ENCODE measurements around the gene PTGIS.
"Not testable (repeated sequence)": the region's sequence is repeated elsewhere in the genome, so short reads cannot be mapped to it uniquely, and the experiment has no call there.

Gene PTGIS

DNA sequence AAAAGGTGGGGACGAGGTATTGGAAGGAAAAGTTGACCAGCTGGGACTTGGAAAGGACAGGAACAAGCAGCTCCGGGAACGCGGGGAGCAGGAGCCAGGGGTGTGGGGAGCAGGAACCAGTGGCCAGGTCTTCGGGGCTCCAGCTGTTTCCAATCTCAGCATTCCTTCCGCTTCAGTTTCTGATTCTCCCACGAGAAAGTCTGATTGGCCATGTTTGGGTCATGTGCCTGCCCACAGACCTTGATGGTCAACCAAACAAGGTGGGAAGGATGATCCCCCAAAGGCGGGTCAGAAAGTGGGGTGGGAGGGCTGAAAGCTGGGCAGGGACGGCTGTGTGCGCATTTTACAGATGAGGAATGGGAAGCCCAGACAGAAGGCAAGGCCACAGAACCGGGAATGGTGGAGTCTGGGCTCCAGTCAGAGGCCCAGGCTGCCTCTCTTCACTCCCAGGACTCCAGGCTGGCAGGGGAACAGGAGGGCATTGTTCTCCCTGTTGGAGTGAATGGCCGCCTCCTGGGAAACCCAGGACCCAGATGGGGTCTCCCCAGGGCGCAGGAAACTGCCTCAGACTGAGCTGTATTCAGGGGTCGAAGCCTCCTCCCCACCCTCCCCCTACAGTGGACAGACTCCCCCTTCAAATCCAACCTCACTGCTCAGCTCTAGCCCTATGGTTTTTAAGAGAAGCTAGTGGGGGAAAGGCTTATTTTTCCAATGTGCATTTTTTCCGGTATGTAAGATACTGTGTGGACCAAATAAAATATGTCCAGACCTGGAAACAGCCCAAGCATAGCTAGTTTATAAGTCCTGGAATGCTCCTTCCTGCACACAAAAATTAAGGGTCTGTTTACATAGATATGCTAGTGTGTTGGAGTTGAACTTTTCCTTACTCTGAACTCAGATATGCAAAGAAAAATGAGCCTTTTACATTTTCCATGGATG, 12.2 kb upstream of the PTGIS start:
- peak; percentile 59 for DNase-seq

DNA sequence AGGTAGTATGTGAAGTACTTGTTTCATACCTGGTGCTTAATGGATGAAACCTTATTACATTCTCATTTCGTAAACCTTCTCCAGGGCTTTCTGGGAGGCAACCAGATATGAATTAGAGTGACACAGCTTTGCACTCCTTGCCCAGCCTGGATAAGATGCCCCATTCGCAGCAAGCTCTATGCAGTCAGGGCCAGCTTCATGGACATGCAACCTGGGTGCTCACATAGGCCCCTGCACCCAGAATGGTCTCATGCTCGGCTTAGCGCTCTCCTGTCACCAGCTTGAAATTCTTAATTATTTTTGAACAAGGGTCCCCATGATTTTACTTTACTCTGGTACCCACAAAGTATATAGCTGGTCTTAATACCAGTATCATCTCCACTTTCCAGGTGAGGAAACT, 11.3 kb upstream of the PTGIS start:
- no peak for DNase-seq

DNA sequence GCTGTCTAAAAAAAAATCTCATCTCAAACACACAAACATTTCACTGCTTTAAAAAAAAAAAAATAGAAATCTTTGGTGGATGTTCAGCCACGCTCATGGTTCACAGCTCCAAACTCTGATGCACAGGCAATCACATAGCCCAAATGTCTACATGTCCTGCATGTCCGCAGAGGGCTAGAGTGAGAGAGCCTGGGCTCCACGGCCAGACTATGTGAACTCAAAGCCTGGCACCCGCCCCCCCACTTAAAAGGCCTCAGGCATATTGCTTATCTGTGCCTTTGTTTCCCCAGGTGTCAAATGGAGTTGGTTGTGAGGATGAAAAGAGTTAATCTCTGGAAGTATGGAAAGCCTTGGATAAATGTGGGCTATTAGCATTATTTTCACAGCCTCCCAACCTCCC, 10.5 kb upstream of the PTGIS start:
- DNase-seq, result no peak

DNA sequence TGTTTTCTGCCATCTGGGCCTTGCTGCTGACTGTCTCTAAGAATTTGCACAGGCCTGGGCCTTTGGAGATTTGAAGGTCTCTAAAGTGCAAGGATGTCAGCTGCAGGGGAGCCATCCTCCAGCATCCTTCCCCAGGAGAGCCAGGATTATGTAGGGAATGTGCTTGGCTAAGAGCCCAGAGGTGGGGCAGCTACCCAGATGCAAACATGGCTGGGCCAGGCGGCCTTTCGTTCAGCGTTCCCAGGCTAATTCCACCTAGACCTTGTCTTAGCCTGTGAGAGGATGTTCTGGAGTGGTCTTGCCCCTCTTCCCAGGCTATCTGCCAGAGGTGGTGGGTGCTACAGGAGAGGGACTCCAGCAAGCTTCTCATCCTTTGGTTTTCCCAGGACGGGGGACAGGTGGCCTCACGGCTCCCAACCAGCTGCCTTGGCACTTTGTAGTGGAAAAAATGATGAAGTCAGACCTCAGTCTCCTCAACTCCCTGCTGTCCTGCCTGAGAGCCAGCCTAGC, 7.7 kb upstream of the PTGIS start:
- peak; percentile 72 for DNase-seq

DNA sequence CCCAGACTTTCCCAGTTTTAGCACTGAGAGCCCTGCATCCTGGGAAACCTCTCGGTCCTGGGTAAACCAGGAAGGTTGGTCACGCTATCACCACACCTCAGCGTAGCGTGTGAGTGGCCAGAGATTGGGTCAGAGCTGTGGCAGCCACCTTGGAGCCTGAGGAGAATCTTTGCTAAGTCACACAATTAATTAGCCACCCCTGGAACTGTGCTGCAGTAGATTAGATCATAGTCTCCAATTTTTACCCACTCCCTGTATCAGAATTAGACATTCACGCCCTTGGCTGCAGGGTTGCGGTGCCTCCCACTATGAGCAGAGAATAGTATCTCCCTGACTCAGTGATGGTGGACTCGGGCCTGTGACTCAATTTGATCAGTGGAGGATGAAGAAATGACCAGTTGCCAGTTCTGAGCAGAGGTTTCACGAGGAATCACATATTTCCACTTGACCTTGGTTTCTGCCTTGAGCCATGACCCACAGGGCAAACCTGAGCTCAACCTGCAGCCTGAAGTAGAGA, 6.0 kb upstream of the PTGIS start:
- DNase-seq, result no peak

DNA sequence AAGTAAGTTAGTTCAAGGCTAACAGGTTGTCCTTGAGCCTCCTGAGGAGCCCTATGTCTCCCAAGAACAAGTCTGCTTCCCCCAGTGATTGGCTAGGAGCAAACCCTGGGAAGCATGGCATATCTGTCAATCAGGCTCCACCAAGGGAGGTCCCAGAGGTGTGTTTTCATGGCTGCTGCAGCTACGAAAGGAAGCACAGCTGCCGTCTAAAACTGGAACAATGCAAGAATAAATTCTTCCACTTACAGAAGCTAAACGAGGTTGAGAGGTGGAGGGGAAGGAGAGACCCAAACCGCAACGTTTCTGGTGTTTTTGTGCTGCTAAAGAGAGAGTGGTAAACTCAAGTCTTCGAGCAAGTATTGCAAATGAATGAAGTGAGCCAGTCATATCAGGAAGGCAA, 4.9 kb upstream of the PTGIS start:
- DNase-seq, result peak; percentile 45

DNA sequence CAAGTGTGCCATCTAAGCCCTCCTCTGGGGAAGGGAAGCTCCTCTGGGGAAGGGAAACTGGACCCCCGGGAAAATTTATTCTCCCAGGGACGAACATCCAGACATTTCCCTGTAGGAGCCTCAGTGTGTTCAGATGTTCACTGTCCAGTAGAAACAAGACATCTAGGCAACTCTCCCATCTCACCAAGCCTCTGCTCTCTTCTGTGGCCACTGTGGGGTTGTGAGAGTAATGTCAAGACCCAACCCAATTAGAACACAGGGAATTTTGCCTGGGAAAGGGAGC, 3.6 kb upstream of the PTGIS start:
- DNase-seq, result no peak

DNA sequence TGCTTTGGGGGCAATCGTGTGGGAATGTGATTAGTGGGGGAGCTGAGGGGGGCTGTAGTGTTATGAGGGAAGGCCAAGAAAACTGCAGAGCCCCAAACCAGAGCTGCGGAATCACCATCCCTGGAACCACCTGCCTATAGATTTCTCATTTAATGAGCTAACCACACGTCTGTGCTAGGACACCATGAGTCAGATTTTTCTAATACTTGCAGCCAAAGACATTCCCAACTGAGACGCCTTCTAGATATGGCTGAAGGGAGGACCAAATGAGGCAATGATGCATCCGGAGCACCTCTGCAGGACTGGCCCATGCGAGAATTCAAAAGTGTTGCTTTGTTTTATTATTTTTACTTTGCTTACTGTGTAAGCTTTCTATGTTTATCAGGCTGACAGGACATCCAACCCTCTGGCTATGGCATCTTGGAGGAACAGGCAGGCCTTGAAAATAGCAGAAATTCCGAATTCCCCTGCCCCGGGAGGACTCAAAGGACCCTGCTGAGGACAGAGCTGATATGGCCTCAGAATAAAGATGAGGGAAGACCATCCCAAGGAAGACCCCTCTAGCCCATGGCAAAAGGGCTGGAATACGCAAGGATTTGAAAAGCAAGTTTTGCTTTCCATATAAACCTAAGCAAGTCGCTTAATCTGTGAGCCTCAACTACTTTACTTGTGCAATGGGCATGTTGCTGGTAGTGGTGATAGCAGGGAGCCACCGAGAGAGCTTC, 3.1 kb upstream of the PTGIS start:
- no peak for DNase-seq

DNA sequence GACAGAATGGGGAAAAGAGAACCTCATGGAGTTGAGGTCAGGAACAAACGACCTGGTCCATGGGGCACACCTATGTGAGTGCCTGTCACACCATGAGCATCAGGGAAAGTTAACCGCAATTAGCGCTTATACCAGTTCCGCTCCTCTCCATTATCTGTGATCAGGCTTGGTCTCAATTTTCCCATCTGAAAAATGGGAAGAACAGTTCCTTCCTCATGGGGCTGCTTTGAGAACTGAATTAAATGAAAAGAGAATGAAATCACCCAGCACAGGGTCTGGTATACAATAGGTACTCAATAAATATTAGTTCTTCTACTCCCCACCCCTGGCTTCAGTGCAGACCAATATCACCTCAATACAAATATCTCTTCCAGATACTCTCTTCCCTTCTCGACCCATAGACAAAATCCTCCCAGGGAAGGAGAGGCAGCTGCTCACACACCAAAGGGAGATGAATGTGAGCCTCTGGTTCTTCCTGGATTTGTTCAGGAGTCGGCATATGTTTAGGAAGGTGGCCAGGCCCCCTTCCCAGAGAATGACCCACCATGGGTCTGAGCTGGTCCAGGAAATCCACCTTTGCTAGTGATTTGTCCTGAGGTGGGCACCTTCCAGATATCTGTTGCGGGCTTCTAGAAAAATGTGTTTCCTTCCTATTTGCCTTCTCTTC, 2.4 kb upstream of the PTGIS start:
- DNase-seq, result no peak

DNA sequence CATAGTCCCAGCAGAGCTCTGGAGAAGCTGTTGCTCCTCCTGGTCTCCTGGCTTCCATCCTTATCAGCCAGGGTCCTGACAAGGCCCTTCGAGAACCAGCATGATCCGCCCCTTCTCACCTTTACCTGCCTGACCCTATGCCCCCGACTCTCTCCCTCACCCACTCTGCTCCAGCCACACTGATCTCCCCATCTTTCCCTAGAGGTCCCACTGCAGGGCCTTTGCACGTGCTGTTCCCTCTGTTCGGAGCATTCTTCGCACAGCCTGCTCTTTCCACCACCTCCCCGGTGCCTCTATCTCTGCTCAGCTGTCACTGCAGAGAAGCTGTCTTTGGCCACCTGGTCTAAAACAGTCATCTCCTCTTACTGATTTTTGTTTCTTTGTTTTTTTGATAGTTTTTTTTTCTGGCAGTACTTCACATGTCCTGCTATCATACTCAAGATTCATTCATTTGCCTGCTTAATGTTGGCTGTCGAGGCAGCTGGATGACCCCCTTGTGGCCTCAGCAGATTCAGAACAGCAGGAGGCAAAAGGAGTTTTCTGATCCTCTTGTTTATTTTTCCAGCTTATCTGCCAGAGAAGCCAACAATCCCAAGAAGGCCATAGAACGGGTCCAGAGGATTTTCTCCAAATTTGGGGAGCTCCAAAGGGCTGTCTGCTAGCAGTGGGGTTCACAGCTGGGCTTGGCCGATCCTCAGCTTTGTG, 1.6 kb upstream of the PTGIS start:
- DNase-seq, result peak; percentile 51

DNA sequence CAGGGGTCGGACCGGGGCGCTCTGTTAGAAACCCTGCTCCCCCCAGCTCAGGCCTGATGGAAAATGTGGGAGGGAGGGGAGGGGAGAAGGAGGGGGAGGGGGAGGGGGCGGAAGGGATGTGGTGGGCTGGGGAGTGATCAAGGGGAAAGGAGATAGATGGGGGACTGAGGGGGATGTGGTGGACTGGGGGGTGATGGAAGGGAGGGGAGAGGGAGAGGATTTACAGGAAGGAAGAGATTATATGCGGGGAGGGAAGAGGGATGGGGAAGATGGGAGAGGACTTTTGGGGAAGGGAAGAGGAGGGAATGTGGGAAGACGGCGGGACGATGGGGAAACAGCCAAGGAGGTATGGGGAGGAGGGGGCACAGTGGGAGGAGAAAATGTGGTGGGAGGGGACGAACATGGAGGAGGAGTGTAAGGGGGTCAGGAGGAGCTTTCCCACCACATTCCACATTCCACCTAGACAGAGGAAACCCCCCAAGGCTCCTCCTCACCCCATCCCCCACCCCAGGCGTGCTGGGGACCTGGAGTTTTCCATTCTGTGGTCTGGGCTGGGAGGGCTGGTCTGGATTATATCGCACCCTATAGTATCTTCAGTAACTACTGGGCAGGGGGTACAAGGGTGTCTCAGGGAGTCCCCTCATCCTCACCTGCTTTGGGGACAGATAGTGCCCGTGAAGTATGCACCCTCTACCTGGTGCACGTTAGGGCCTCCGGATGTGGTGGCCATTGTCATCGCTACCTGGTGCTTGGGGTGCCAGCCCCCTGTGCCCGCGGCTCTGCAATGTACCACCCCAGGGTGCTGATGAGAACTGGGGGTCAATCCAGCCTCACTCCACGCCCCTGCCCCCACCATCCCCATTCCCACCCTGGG, 578 bp upstream of the PTGIS start:
- peak; percentile 67 for DNase-seq

DNA sequence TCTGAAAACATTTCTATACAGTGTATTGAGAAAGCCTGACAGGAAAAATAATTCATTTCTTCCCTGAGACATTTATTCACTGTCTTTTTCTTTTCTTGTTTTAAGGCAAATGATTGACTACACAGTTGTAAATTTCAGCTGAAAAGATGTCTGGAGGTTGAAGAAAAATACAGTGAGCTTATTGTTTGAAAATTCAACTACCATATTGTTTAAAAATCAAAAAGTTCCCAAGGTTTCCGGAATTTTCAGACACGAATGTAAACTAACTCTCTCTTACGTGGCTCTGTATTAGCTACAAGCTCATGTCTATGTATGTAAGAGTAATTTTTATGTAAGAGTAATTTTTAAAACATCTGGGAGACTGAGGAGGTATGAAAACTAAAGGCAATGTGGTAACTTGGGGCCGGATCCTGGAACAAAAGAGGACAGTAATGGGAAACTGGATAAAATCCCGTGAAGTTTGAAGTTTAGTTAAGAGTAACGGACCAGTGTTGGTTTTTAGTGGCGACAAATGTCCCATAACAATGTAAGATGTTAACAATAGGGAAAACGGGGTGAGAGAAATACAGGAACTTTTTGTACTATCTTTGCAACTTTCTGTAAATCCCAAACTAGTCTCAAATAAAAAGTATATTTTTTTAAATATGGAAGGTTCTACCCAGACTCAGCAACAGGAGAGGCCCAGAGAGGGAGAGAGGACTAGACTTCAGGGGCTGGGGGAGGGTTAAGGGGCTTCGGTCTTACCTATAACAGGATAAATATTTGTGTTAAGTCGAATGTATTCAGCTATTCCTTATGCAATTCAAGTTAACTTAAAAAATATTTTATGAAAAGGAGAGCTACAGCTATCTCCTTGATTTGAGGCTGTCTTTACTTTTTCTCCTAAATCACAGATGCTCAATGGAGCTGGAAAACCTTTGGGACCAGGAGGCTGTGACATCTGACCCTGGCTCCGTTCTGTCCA, 1.3 kb downstream of the PTGIS start:
- DNase-seq, result no peak

DNA sequence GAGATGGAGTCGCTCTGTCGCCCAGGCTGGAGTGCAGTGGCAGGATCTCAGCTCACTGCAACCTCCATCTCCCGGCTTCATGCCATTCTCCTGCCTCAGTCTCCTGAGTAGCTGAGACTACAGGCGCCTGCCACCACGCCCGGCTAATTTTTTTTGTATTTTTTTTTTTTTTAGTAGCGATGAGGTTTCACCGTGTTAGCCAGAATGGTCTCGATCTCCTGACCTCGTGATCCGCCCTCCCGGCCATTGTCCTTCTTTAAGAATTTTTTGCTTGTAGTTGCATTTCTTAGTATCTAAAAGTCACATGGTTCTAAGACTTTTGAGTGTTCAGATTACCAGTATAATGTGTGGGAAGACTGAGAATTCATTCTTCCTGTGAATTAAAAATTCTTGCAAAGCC, 2.9 kb downstream of the PTGIS start:
- DNase-seq, result not testable (repeated sequence)

DNA sequence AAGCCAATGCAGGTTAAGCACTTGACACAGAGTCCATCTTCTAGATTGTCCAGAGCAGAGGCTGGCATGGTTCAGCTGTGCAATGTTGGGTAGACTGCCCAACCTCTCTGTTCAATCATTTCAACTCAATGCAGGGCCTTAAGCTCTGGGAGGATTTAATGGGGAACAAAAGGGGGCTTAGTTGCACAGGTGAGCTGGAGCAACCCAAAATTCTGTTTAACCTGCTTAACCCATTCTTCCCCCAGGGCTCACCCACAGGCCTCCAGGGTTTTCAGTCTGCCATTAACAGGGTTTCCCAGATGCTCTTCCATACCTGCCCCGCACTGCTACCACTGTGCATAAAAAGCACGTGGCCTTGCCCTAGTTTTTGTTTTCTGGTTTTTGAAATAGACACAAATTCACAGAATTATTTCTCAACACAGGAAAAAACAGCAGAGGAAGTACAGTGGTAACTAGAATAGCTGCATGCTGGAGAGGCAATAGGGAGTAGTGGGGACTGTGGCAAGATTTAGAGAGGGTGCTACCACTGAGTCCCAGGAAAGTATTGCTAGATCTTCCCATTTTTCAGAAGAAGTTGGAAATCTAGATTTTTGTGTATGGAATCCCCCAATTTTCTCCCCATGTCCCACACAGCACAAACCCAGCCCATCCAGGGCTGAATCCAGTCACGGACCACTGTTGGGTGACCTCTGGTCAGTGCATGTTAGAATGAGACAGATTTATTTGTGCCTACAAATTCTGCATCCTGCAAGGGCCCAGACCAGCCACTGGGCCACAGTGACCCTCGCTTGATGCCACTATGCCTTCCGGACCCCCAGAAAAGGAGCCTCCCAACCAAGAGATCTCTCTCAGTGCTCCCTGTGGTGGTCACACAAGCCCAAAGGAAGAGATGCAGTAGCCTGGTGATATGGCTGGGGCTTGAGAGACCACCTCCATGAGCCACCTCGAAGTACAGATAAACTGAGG, 4.6 kb downstream of the PTGIS start:
- no peak for DNase-seq

DNA sequence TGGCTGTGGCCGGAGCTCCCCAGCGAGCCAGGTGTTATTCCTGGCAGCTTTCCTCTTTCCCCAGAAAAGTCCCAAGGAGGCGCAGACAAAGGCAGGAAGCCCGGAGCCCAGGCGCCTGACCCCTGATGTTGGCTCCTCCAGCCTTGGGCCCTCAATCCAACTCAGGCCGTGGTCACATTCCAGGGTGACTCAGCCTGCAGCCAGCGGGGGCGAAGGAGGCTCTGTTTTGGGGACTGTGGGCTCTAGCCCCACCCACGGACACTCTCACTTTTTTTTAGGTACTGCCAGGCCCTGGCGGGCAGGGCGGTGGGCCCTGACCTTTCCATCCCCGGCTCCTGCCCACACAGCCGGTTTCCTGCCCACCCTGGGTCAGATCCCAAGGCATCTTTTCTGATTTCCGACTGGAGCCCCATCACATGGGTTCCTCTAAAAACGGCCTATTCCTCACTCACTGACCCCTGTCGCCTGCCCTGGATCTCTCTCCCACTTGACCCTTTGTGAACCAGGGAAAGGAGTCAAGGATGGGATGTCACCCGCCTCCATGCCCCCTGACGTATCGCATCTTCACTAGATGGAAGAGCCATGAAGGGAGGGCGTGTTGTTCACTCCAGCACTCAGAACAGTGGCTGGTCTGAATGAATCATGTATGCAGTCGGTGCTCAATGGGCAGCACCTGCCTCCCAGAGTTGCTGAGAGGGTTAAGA, 5.5 kb downstream of the PTGIS start:
- DNase-seq, result no peak

DNA sequence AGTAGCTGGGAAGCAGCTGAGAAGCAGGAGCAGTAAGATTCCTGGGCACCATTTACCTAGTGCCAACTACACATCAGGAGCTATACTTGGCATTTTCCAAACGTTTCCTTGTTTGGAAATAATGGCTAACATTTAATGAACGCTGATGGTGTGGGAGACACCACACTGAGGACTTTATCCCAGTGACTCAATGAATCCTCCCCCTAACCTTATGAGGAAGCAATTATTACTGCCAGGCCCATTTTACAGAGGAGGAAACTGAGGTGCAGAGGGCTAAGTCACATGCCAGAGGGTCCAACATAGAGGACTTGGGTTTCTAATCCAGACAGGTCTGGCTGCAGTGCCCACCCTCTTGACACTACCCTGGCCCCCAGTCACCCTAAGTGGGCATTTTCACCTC, 6.1 kb downstream of the PTGIS start:
- no peak for DNase-seq

DNA sequence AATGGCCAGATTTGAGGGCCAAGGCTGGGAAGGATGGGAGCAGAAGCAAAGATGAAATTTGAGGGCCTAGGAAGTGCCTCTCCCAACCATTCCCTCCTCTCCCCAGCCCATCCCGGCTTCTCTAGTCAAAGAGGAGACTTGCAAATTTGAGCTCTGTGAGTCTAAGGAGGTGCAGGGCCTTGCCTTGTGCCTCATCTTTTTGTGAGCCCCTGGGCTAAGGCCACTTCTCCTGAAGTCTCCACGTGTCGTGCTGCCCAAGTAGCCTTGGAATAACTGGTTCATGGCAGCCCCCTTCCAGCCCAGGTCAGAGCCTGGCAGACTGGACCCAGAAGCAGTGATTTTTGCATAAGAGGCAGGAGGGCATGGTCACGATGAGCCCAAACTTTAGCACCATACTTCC, 6.7 kb downstream of the PTGIS start:
- no peak for DNase-seq

DNA sequence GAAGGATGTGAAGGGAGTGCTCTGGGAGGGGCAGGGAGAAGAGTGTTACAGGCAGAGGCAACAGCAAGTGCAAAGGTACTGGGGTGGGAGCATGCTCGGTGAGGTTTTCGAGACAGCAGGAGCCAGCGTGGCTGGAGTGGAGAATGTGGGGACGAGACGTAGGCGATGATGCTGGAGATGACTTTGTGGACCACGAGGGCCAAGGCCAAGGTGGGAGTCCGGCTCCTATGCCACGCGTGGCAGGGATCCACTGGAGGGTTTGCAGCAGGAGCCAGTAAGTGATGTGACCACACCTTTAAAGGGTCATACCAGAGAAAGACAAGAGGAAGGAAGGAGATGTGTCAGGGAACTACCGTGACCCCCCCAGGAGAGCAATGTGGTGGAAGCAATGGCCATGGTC, 7.3 kb downstream of the PTGIS start:
- DNase-seq, result no peak

DNA sequence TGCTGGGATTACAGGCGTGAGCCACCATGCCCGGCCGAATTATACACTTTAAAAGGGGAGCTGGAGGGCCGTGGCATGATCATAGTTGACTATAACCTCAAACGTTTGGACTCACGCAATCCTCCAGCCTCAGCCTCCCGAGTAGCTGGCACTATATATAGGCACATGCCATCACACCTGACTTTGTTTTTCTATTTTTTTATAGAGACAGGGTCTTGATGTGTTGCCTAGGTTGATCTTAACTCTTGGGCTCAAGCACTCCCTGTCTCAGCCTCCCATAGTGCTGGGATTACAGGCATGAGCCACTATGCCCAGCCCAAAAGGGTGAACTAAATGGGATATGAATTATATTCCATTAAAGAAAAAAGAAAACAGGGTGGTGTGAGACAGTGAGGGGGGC, 7.8 kb downstream of the PTGIS start:
- no peak for DNase-seq

Measured in eye (tissue), 1 donor.